A549 treated with CORT108297 at 1 μM for 4 hours (cell line): ENCODE results near the gene CACNA1C. TPM values are rescaled to one million over a fixed set of nuclear protein-coding genes. Genes with fewer than 3 reads are reported as not detected.

Experiments
- total RNA-seq: library from RNA; stranded (reverse); fragments of 200-300 nt; extraction: Qiagen RNA extraction; gene quantifications from 5 replicates; pipeline ENCODE4 v1.2.3, GENCODE V29; 2022

Gene CACNA1C
- total RNA-seq = 0.02 to 0.15 TPM (median 0.09 TPM) in 3 of 5 replicates, not detected in the others

DNA sequence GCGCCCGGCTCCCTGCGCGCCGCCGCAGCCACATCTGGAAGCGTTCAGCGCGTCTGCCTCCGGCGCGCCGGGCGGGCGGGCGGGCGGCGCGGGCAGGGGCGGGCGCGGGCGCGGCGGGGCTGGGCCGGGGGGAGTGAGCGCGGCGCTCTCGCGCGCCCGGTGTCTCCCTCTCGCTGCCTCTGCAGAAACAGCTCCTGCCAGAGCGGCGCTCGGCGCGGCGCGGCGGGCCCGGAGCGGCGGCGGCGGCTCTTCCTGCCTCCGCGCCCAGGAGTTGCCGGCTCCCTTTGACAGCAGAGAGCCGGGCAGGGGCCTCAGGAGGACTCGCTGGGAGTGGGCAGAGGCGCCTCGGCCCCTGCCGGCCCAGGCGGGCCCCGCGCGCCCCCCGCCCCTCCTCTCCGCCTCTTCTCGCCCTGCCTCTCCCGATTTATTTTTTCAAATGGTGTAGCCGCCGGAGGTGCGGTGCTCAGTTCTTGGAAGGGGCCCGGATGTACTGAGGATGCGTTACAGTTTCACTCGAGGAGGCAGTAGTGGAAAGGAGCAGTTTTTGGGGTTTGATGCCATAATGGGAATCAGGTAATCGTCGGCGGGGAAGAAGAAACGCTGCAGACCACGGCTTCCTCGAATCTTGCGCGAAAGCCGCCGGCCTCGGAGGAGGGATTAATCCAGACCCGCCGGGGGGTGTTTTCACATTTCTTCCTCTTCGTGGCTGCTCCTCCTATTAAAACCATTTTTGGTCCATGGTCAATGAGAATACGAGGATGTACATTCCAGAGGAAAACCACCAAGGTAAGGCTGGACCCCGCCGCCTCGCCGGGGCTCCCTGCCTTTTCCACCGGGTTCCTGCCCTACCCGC is at the start of gene CACNA1C:
TSS of gene CACNA1C (plus strand) at position 162 of the 853 bp plus-strand sequence. CDS start at position 738, 576 bp downstream.

GRCh38 chr12:2004113-2004929 is 48.5 kb upstream of the CACNA1C start, which contains the start of gene DCP1B:
DCP1B (minus strand) TSS chr12:2004457; CDS start chr12:2004431, 26 bp downstream.

Other genes with a start within 250 kb of the CACNA1C start
- 0.07 to 0.10 TPM in 2 of 5 replicates, not detected in the others for gene LRTM2, start 232.4 kb upstream of the CACNA1C start, total RNA-seq
- not detected in 5 replicates for gene CACNA2D4, start 134.3 kb upstream of the CACNA1C start, total RNA-seq
- 7.0 to 8.3 TPM (median 8.0 TPM) in 5 replicates for gene DCP1B, start 48.5 kb upstream of the CACNA1C start, total RNA-seq